ENCODE measurements around the gene MON1A.

Gene MON1A

DNA sequence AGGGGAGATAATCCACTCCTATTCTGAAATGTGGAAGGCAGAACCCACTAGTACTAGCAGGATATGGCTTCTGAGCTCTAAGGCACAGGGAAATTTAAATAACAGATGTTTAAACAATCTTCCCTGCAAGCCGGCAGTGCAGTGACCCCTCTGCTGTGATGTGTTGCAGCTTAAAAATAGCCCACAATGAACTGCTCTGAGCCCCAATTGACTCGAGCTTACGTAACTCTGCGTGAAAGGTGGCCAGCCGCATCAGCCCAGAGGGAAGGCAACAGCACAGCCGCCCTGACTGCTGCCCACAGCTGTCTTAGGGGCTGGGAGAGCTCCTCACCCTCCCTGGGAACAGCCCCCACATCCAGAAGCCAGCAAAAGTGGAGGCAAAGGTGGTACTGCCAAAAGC lies 47.4 kb downstream of the MON1A start:
- no peak for DNase-seq

DNA sequence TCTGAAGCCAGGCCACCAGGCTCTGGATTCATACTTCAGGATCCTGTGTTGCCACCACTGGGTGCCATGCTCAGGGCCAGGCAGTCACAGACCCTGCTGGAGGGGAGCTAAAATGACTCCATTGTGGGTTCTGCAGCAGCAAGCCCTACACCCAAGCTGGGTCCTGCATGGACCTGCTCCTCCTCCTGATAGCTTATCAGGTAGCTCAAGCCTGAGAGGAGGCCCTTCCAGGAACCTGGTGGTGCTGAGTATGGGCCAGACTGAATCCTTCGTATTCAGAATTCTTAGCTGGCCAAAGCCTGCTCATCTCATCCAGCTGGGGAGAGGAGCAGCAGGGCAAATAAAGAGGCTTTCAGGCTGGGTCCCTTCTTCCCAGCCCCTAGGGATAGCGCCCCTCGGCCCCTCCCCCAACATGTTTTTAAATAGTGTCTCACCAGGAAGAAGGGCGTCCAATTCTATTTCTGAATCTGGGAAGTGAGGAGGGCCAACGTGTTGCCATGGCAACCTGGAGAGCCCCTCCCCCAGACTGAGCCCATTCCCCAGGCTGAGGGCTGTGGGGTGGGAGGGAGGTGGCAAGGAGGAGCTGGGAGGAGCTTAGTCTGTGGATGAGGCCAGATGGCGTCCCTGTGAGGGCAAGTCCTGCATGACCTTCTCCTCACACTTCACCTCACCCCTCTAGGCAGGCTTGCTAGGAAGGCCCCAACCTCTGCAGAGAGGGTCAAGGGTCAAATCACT lies 48.9 kb downstream of the MON1A start:
- DNase-seq, result no peak

GRCh38 chr3:49879721-49880120 lies 49.9 kb downstream of the MON1A start:
- DNase-seq, result no peak

GRCh38 chr3:49878686-49879085 lies 50.9 kb downstream of the MON1A start:
- DNase-seq, result no peak

- no peak for DNase-seq
These were observed 51.9 kb downstream of the MON1A start for GRCh38 chr3:49877716-49878115.

DNA sequence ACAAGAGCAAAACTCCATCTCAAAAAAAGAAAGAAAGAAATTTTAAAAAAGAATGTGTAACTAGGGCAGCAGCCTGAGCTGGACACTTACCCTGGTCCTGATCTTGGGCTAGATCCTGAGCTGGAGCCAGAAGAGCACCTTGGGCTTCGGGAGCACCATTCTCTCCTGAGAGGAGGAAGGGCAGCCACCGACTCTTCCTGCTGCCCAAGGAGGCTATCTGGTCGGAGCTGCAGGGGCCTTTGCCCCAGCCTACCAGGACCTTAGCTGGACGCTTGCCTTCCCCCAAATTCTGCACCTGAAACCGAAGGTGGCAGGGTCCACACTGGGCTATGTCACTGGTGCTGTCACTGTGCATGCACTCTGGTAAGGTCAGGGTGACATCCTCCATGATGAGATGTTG lies 53.0 kb downstream of the MON1A start:
- no peak for DNase-seq

DNA sequence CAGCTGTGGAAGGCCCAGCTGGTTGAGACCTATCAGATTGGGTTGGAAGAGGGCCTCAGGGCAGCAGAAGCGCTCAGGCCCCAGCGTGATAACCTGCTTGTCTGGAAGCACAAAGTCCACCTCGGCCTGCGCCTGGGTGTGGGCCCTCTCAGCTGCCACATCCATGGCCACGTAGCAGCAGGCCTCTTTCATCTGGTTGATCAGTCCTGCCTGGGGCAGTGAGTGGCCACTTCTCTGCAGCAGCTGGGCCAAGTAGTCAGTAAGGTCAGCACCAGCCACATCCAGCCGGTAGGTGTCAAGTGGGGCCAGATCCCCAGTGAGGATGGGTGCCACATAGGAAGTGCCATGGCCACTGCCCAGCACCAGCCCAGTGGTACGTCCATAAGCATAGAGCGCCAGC lies 56.0 kb downstream of the MON1A start:
- DNase-seq, result no peak

DNA sequence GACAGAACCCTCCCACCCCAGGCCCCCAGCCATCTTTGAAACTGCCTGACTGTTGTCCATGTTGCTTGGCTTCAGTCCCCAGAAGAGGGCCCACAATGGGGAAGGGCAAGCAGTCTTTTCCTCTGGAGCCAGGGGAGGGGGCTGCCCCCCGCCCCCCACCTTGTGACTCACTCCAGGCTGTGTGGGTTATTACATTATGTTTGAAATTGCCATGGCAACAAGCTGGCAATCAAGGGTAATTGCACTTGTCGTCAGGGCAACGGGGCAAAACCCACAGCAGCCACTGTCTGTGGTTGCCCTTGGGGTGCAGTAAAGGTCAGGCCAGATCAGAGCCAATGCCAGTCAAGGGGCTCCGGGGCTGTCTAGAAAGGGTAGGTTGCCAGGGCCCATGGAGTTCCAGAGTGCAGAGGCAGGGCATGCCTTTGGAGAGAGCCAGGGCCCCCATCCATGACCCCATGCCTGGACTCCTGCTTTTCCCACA lies 56.8 kb downstream of the MON1A start:
- no peak for DNase-seq

DNA sequence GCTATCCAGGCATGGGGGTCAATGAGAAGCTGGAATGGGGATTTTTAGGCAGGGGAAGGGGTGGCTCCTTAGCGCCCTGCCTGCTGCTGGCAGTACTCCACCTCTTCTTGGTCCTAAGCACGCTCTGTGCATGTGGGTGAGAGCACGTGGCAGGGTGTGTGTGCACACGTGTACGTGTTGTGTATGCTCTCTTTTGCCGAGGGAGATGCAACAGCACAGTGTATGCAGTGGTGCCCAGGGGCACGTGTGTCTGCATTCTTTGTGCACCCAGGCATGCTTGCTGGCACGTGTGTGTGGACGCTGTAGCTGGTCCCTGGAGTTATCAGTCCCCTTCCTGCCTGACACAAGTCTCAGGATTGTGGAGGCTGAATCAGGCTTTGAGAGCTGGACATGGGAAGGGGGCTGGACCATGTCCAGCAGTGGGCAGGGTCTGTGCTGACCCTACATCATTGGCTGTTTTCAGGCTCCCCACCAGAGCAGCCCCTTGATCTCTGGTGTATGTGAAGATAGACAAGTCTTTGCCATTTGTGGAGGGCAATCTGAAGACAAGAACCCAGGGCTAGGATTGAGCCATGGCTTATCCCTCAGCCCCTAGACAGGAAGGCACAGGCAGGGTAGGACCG lies 58.0 kb downstream of the MON1A start:
- DNase-seq, result no peak

- no peak for DNase-seq
These were observed 60.0 kb downstream of the MON1A start, which contains the start of gene CAMKV for GRCh38 chr3:49869525-49870126. Gene CAMKV (minus strand): TSS chr3:49869906. CDS start chr3:49862388, 7,518 bp downstream.

DNA sequence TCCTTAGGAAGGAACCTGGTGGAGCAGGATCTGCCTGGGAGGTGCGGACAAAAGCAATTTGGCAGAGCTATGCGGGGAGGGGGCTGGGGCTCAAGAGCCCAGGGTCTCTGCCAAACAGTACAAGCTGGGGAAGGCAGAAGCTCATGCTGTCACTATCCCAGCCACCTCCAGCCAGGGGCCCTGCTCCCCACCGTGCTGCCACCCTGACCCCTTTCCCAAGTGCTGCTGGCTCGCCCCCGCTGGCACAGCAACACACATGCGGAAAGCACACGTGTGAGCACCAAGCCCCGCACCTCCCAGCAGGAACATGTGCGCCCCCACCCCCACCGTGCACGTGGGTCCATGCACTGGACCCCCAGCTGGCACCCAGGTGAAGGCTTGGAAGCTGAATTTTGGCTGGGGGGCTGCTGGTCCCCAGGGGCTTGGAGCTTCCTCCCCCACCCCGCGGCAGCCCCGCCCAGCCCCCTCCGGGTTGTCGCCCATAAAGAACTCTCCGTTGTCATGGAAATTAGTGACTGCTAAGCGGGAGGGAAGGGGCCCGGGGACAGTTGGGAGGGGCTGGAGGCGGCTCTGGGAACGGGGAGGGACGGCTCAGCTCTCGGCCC lies 60.6 kb downstream of the MON1A start:
- no peak for DNase-seq

GRCh38 chr3:49867871-49868321 lies 61.7 kb downstream of the MON1A start:
- DNase-seq, result no peak

- DNase-seq, result no peak
These were observed 62.2 kb downstream of the MON1A start for GRCh38 chr3:49867400-49867799.

- DNase-seq, result no peak
These were observed 64.3 kb downstream of the MON1A start for GRCh38 chr3:49865198-49865784.

GRCh38 chr3:49864505-49864904 lies 65.1 kb downstream of the MON1A start:
- no peak for DNase-seq

GRCh38 chr3:49859576-49860305 lies 69.9 kb downstream of the MON1A start:
- no peak for DNase-seq
